Ecto neural progenitor cell (in vitro differentiated cells): ENCODE measurements around the gene CST9L.
"Not testable (repeated sequence)": the region's sequence is repeated elsewhere in the genome, so short reads cannot be mapped to it uniquely, and the experiment has no call there.

Experiments used
- DNase-seq: peaks from one replicate; pipeline ENCODE4 v3.0.0-alpha.2; 2018; ENCODE audit warnings: low spot score

CST9L gene

GRCh38 chr20:23586735-23587525, 18.6 kb upstream of the CST9L start:
- DNase-seq, result no peak

GRCh38 chr20:23585808-23586734, 17.8 kb upstream of the CST9L start:
- DNase-seq, result no peak

DNA sequence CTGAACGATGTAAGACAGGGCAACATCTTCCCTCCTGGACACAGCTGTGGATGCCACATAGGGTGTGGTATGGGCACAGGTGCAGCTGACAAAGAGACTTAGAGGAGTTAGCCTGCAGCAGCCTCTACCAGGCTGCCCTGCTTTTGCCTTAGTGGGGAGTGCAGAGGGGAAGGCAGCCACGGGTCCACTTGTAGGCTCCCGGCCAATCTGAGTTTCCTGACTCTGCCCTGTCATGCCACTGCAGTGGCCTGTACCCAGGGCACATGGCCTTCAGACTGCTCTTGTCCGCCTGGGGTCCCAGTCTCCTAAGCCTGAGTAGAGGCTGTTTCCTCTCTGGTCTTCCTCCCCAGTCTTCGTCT, 17.1 kb upstream of the CST9L start:
- DNase-seq, result no peak

GRCh38 chr20:23584434-23585199, 16.3 kb upstream of the CST9L start:
- no peak for DNase-seq

GRCh38 chr20:23583526-23583925, 15.2 kb upstream of the CST9L start:
- DNase-seq, result no peak

GRCh38 chr20:23582293-23582692, 14.0 kb upstream of the CST9L start:
- no peak for DNase-seq

DNA sequence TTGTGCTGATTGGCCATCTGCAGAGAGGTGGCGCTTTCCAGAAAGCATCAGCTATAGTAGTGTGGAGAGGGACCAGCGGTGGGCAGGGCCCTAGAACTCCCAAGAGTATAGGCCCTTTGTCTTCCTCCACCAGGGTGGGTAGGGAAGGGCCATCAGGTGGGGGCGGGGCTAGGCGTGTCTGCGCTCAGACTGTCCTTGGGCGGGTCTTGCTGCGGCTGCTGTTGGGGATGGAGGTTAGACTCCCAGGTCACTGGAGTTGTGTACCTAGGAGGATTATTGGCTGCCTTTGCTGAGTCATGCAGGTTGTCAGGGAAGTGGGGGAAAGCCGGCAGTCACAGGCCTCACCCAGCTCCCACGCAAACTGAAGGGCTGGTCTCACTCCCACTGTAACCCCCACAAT, 13.5 kb upstream of the CST9L start:
- not testable (repeated sequence) for DNase-seq

DNA sequence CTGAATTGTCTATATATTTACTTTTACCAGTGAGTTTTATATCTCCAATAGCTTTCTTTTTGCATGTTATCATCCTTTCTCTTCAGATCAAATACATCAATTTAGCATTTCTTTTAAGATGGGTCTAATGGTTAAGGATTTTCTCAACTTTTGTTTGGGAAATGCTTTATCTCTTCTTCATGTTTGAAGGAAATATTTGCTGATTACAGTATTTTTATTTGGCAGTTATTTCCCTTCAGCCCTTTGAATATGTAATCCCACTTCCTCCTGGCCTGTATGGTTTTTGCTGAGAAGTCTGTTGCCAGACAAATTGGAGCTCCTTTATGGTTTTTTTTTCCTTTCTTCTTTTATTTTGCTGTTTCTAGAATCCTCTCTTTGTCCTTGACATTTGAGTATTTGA, 6.7 kb upstream of the CST9L start:
- no peak for DNase-seq

GRCh38 chr20:23570178-23570760, 2.0 kb upstream of the CST9L start:
- DNase-seq, result no peak

- DNase-seq, result peak; percentile 29
These were observed 1.3 kb upstream of the CST9L start for GRCh38 chr20:23569570-23569969.

GRCh38 chr20:23568971-23569330, 667 bp upstream of the CST9L start:
- no peak for DNase-seq

GRCh38 chr20:23566199-23566932, 1.9 kb downstream of the CST9L start:
- no peak for DNase-seq

DNA sequence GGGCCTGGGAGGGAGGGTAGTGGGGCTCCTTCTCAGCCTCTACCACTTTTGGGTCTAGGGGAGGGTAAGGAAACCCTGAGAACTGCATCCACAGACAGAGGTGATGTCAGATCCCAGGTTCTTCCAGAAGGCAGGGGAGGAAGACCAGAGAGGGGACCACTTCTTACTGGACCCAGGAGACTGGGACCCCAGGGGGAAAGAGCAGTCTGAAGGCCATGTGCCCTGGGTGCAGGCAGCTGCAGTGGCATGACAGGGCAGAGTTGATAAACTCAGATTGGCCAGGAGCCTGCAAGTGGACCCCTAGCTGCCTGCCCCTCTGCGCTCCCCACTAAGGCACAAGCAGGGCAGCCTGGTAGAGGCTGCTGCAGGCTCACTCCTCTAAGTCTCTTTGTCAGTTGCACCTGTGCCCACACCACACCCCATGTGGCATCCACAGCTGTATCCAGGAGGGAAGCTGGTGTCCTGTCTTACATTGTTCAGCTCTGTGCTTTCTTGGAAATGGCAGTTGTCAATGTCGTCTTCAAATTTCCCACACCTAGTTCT, 2.7 kb downstream of the CST9L start:
- DNase-seq, result peak; percentile 29

DNA sequence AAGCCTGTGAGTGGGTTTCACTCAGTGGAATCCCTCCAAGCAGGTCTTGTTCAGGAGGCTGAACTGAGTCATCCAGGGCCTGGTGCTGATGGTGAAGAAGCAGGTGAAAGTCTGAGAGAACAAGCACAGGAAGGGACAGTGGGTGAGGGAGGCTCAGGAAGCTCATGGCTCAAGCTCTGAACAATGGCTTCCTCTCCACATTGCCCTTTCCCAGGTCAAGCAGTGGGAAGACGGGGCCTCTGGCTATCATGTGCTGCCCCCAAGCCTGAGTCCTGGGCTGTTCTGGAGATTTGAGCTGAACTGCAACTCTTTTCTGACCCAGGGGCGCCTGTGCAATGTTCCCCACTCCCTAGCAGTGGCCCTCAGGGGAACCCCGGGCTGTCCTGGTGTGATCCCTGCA, 3.4 kb downstream of the CST9L start:
- no peak for DNase-seq

DNA sequence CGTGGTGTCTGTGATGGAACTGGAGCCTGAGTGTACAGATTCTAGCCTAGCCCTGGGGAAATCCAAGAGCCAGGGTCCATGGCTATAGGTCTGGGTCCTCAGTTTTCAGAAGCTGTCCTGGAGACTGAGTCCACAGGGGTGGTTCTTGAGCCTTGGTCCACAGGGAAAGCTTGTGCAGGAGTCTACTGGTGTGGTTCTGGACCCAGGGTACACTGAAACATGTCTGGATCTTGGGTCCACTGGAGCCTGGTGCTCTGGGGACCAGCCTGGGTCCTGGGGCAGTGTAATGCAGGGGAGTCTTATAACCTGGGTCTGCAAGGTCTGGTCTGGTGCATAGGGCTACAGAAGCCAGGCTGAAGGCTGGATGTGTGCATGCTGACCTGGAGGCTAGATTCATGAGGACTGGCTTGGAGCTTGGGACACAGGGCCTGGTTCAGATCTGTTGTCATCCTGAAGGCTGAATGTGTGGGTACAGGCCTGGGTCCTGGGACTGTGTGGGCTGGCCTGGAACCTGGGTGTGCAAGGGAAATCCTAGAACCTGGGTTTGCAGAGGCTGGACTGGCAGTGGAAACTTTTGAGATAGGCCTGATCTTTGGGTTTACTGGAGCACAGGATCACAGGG, 5.5 kb downstream of the CST9L start:
- no peak for DNase-seq

- DNase-seq, result no peak
These were observed 13.9 kb downstream of the CST9L start for GRCh38 chr20:23554401-23554800.

DNA sequence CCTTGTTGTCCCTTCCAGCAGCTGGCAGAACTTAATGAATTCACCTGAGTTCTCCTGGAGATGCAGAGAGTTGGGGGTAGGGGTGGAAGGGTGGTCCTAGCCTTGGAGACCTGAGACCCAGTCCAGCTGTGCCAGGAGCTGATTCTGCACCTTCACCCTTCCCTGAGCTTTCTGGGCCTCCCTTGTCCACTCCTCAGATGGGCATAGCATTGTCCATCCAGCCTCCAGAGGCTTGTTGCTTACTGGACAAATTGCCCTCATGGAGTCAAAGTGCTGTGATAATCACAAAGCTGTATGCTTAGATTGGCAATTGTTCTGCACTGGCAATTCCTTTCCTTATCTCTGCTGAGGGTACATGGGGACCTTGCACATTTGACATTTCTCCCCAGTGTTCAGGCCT, 16.5 kb downstream of the CST9L start:
- no peak for DNase-seq

DNA sequence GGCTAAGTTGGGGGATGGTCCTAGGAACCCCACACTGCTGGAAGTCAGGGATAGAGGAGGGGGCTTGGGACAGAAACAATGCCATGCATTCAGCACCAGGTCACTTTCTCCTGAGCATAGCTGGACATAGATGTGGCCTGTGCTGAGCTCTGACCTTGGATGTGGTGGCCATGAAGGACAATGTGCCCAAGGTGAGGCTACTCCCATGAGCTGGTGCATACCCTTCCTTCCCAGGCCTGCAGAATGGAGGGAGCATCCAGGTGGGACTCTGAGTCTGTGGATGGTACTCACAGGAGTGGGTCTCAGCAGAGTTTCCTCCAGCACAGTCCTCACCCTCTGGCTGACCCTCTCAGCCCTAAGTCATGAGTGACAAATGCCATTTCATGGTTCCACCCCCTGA, 16.9 kb downstream of the CST9L start:
- no peak for DNase-seq

- DNase-seq, result no peak
These were observed 18.1 kb downstream of the CST9L start for GRCh38 chr20:23550227-23550626.

GRCh38 chr20:23548408-23548807, 19.9 kb downstream of the CST9L start:
- DNase-seq, result no peak

GRCh38 chr20:23547613-23548012, 20.7 kb downstream of the CST9L start:
- DNase-seq, result no peak
